WI38 (cell line): ENCODE data around the gene RAD51C.

Source experiments
- H3K4me3 ChIP-seq: 2 replicates; pipeline ENCODE4 v1.5.1; 2011; ENCODE audit warnings: low read depth, mild to moderate bottlenecking, control low read depth, low read length
- TF ChIP-seq, protein P1 (sequence below): IDR thresholded peaks from 2 replicates; pipeline ENCODE4 v1.5.1; 2012; ENCODE audit warnings: low read depth, mild to moderate bottlenecking, control low read depth, low read length

Gene RAD51C

DNA sequence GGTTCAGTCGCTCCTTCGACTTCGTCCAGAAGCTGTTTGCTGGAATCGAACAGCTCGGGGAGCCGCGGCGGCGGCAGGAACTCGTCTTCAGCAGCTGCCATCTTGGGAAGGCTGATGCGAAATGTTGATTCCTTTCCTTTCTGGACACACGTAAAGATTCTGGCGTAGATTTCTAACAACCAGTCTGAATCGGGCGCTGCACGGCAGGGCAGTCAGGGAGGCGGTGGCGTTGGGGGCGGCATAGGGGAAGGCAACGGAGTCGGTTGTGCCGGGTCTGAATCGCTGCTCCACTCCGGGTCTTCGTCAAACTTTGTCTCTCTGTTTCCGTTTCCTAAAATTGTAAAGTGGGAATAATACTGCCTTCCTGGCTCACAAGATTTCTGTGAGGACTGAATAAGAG lies 30.9 kb upstream of the RAD51C start:
- H3K4me3 ChIP-seq: no peak overlapping the region
- TF ChIP-seq, protein P1, sequence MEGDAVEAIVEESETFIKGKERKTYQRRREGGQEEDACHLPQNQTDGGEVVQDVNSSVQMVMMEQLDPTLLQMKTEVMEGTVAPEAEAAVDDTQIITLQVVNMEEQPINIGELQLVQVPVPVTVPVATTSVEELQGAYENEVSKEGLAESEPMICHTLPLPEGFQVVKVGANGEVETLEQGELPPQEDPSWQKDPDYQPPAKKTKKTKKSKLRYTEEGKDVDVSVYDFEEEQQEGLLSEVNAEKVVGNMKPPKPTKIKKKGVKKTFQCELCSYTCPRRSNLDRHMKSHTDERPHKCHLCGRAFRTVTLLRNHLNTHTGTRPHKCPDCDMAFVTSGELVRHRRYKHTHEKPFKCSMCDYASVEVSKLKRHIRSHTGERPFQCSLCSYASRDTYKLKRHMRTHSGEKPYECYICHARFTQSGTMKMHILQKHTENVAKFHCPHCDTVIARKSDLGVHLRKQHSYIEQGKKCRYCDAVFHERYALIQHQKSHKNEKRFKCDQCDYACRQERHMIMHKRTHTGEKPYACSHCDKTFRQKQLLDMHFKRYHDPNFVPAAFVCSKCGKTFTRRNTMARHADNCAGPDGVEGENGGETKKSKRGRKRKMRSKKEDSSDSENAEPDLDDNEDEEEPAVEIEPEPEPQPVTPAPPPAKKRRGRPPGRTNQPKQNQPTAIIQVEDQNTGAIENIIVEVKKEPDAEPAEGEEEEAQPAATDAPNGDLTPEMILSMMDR: no peak

DNA sequence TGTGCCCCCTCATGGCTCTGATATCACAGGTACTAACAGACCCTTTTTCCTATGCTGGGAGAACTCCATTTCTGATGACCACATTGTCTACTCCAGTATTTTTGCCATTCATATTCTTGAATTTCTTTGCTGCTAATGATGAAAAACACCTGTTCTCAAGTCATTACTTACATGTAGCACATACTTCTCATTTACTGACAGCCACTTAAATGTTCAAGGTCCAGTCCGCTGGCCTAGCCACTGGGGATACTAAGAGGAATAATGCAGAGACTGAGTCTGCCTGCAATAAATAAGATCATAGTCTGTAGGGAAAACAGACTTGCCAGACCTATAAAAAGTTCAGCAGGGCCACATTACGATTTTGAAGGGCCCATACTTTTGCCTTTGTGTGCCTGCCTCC lies 28.1 kb upstream of the RAD51C start:
- no peak overlapping the region for H3K4me3 ChIP-seq
- TF ChIP-seq, protein P1: no peak

DNA sequence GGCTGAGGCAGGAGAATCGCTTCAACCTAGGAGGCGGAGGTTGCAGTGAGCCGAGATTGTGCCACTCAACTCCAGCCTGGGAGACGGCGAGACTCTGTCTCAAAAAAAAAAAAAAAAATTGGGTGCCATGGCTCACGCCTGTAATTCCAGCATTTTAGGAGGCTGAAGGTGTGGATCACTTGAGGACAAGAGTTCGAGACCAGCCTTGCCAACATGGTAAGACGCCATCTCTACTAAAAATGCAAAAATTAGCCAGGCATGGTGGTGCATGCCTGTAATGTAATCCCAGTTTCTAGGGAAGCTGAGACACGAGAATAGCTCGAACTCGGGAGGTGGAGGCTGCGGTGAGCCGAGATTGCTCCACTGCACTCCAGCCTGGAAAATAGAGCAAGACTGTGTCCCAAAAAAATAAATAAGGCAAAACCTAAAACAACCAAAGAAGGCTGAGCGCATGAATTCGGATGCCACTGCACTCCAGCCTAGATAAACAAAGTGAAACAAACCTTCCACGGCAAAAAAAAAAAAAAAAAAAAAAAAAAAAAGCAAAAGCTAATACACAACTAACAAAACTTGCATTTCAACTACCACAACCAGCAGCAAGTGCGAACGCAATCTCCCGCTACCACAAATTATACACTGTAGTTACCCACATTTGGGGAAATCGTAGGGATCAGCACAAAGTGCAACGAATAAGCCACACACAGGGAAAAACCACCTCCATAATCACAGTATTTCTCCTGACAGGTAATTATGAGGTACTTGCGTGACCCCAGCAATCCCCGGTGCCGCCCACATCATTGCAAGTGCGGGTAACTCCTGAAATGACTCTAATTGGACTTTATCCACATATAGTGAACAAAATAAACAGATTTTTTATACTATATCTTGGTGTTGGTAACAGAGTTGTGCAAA lies 26.2 kb upstream of the RAD51C start:
- H3K4me3 ChIP-seq: no peak overlapping the region
- TF ChIP-seq, protein P1: no peak

DNA sequence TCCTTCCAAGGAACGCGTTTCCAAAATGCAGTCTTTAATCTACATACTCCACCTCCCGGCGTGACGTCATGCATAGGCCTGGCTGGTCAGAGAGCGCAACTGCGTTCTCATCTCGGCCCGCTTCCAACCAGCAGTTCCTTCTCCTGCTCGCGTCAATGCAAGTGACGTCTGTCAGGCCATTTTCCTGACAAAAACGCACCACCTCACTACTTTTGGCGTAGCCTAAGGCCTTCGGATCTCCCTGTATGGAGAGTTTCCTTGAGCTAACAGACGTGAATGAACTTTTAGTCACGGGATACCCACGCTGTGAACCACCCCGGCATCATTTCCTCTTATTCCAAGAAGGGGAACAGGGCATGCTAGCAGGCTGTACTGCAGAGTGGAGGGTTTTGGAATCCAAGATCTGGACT lies 25.5 kb upstream of the RAD51C start:
- no peak overlapping the region for H3K4me3 ChIP-seq
- TF ChIP-seq, protein P1: no peak

DNA sequence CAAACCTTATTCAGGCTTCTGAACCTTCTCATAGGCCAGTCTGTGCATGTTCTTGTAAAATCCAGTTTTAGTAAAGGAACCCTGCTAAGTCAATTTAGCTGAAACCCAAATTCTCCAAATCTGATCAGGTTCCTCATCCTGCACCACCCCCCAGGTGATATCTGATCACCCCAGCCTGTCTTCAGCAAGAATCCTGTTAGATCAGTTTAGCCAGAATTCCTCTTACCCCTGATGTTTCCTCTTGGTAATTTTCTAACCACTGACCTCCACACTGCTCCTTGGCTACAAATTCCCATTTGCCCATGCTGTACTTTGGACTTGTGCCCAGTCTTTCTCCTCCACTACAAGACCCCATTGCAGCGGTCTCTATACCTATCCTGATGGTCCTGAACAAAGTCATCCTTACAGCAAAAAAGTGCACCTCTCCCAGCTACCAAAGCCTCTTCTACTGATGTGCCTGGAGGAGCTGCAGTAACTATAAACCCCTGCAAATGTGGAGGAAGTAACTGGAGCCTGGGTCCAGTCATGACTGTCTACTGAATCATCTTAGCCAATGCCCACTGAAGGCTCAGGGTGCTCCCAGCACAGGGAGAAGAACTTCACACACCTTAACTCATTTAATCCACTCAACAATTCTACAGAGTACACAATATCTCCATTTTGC lies 24.3 kb upstream of the RAD51C start:
- H3K4me3 ChIP-seq: no peak overlapping the region
- TF ChIP-seq, protein P1: no peak

DNA sequence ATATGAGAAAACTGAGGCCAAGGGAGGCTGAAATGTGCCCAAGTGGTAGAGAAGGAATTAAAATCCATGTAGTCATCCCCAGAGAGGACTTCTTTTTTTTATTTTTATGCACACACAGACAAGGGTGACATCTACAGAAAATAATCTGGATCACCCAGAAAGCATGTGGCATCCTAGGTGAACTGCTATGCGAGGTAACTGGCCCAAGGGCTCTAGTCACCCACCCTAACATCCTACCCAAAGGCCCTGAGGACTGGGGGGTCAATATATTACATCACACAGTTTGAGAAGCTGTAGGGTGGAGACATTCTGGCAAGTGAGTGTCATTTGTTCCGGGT lies 23.8 kb upstream of the RAD51C start:
- no peak overlapping the region for H3K4me3 ChIP-seq
- TF ChIP-seq, protein P1: no peak

DNA sequence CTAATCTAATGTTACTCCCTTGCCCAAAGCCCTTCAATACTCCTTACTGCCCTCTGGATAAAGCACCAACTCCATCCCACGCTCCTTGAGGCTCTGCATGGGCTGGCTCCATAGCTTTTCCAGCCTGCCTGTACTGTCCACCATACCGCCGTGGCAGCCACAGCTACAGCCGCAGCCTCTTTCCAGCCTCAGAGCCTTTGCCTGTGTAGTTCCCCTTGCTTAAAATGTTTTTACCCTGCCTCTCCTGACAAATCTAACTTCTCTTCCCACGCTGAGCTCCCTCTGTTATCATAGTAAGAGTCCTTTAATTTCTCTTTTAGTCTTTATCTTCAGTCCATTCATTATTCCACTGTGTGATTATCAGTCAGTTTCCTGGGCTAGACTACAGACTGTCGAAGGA lies 22.5 kb upstream of the RAD51C start:
- TF ChIP-seq, protein P1: no peak
- H3K4me3 ChIP-seq: no peak overlapping the region
